GM23338 (cell line): ENCODE results near the gene ERCC6. TPM values are rescaled to one million over a fixed set of nuclear protein-coding genes. Genes with fewer than 3 reads are reported as not detected.

Experiments used
- ATAC-seq: fragments of 200-7000 bp; cut with Tn5 transposase; 3 replicates; pipeline ENCODE4 v1.9.1; 2020
- DNase-seq: peaks from one replicate; pipeline ENCODE4 v3.0.0-alpha.2; 2015; ENCODE audit warnings: low spot score
- H2AFZ ChIP-seq: fragments of 200-600 bp; sonication (generic); 2 replicates; pipeline ENCODE4 v1.8.0; 2016; ENCODE audit warnings: antibody characterized with exemption, mild to moderate bottlenecking, moderate library complexity
- H3F3A ChIP-seq: fragments of 200-600 bp; sonication (generic); replicated peaks from 2 replicates; pipeline ENCODE4 v1.8.0; 2017; ENCODE audit warnings: antibody characterized with exemption, mixed run types, low read depth
- H3K27ac ChIP-seq: fragments of 200-600 bp; sonication (generic); 2 replicates; pipeline ENCODE4 v1.6.1; 2016; ENCODE audit warnings: low read depth
- H3K27me3 ChIP-seq: fragments of 200-600 bp; sonication (generic); 2 replicates; pipeline ENCODE4 v1.8.0; 2016; ENCODE audit warnings: mild to moderate bottlenecking, mixed run types, moderate library complexity; ENCODE audit not compliant: insufficient read depth
- H3K36me3 ChIP-seq: fragments of 200-600 bp; sonication (generic); 2 replicates; pipeline ENCODE4 v1.8.0; 2016; ENCODE audit warnings: mild to moderate bottlenecking; ENCODE audit not compliant: insufficient read depth
- H3K4me1 ChIP-seq: fragments of 200-600 bp; sonication (generic); 2 replicates; pipeline ENCODE4 v1.8.0; 2016; ENCODE audit warnings: mild to moderate bottlenecking, moderate library complexity; ENCODE audit not compliant: insufficient read depth
- H3K4me2 ChIP-seq: fragments of 200-600 bp; sonication (generic); 2 replicates; pipeline ENCODE4 v1.7.1; 2017; ENCODE audit warnings: mixed run types
- H3K4me3 ChIP-seq: fragments of 200-600 bp; sonication (generic); 2 replicates; pipeline ENCODE4 v1.6.1; 2016; ENCODE audit warnings: mixed run types
- H3K79me2 ChIP-seq: fragments of 200-600 bp; sonication (generic); replicated peaks from 2 replicates; pipeline ENCODE4 v1.8.0; 2017; ENCODE audit warnings: mild to moderate bottlenecking; ENCODE audit not compliant: insufficient read depth
- H3K9me2 ChIP-seq: fragments of 200-600 bp; sonication (generic); 2 replicates; pipeline ENCODE4 v1.8.0; 2017; ENCODE audit not compliant: insufficient read depth
- H4K20me1 ChIP-seq: fragments of 200-600 bp; sonication (generic); replicated peaks from 2 replicates; pipeline ENCODE4 v1.8.0; 2017; ENCODE audit warnings: mild to moderate bottlenecking; ENCODE audit not compliant: insufficient read depth
- H3K27ac Mint-ChIP-seq: 2 replicates; pipeline ENCODE4 v1.8.0; 2020; ENCODE audit warnings: inconsistent platforms, mild to moderate bottlenecking, moderate library complexity, mixed read lengths
- H3K27me3 Mint-ChIP-seq: 3 replicates; pipeline ENCODE4 v1.8.0; 2022; ENCODE audit warnings: low read depth, mild to moderate bottlenecking, moderate library complexity, mixed read lengths, inconsistent platforms; ENCODE audit not compliant: insufficient read depth, poor library complexity
- H3K36me3 Mint-ChIP-seq: 3 replicates; pipeline ENCODE4 v1.8.0; 2021; ENCODE audit warnings: low read depth, mild to moderate bottlenecking, inconsistent platforms, moderate library complexity, mixed read lengths
- H3K4me1 Mint-ChIP-seq: 3 replicates; pipeline ENCODE4 v1.8.0; 2020; ENCODE audit warnings: mild to moderate bottlenecking, inconsistent platforms, mixed read lengths
- H3K4me3 Mint-ChIP-seq: 3 replicates; pipeline ENCODE4 v1.8.0; 2021; ENCODE audit warnings: moderate library complexity, mild to moderate bottlenecking, inconsistent platforms, mixed read lengths
- H3K9me3 Mint-ChIP-seq: 3 replicates; pipeline ENCODE4 v1.8.0; 2020; ENCODE audit warnings: moderate library complexity, mild to moderate bottlenecking, inconsistent platforms, mixed read lengths
- EZH2phosphoT487 ChIP-seq: fragments of 200-600 bp; sonication (generic); IDR thresholded peaks from one replicate; pipeline ENCODE4 v1.8.1; 2018; ENCODE audit warnings: antibody characterized with exemption; ENCODE audit not compliant: unreplicated experiment
- JUNB ChIP-seq: IDR thresholded peaks from one replicate; pipeline ENCODE4 v1.6.1; 2016; ENCODE audit warnings: antibody characterized with exemption; ENCODE audit not compliant: unreplicated experiment
- POLR2AphosphoS5 ChIP-seq: IDR thresholded peaks from 2 replicates; pipeline ENCODE4 v1.6.1; 2016; ENCODE audit warnings: antibody characterized with exemption, low read depth
- STAT1 ChIP-seq: IDR thresholded peaks from one replicate; pipeline ENCODE4 v1.6.1; 2016; ENCODE audit warnings: antibody characterized with exemption; ENCODE audit not compliant: unreplicated experiment
- ZNF114 ChIP-seq: fragments of 250-450 bp; sonication (Bioruptor Pico); IDR thresholded peaks from 2 replicates; pipeline ENCODE4 v1.5.0; 2020; ENCODE audit warnings: mild to moderate bottlenecking, moderate library complexity
- polyA plus RNA-seq: library from polyadenylated mRNA; unstranded; fragments of >200 nt; fragmentation: Nextera tagmentation; extraction: Ambion mirVana; gene quantifications from 2 replicates; pipeline ENCODE4 v1.2.1, GENCODE V29; 2016
- total RNA-seq: library from RNA; depleted of rRNA; stranded (reverse); fragments of >200 nt; shearing (Covaris generic); gene quantifications from 2 replicates; pipeline ENCODE4 v1.2.3, GENCODE V29; 2014
- TF ChIP-seq, protein P1 (sequence below): IDR thresholded peaks from one replicate; pipeline ENCODE4 v1.6.1; 2018; ENCODE audit warnings: antibody characterized with exemption; ENCODE audit not compliant: unreplicated experiment
- TF ChIP-seq, protein P2 (sequence below), 2 experiments: fragments of 200-600 bp in 1 of 2; sonication (generic) in 1 of 2; conservative IDR thresholded peaks; 2 replicates each; pipeline versions ENCODE4 v1.5.1 to v1.6.1; 2016 to 2017; ENCODE audit warnings: antibody characterized with exemption in 2 of 2, low read depth in 2 of 2, mild to moderate bottlenecking in 2 of 2, moderate library complexity in 1 of 2
- TF ChIP-seq, protein P3 (sequence below): IDR thresholded peaks from 2 replicates; pipeline ENCODE4 v1.6.1; 2016; ENCODE audit warnings: antibody characterized with exemption
- TF ChIP-seq, protein P4 (sequence below): fragments of 250-450 bp; sonication (Bioruptor Pico); IDR thresholded peaks from 2 replicates; pipeline ENCODE4 v1.5.0; 2020; ENCODE audit warnings: mild to moderate bottlenecking, moderate library complexity

The ERCC6 gene
- total and polyA plus RNA-seq, 2 experiments from 2014 or later, result 2.5 to 13.8 TPM

DNA sequence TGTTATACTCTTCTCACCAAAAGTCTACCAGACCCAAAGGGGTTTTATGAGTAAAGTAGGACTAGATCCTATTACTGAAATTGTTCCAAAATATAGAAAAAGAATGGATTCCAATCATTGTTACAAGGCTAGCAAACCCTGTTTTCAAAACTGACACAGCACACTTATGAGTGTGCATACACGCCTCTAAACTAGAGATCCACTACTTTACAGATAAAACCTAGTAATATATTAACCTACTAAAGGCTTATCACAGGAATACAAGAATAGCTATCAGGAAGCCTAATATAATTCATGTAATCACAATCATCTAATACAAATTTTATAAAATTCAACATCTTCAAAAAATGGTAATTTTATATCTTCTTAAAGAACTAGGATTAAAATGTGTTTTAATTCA lies 52.2 kb downstream of the ERCC6 start:
- H3K4me1 Mint-ChIP-seq, result no peaks in the 10 kb centered on the region
- H3K36me3 ChIP-seq, result no peaks in the 10 kb centered on the region
- H3K27ac ChIP-seq, result no peak overlapping the region
- H3K79me2 ChIP-seq, result no peaks in the 10 kb centered on the region
- H3K27me3 Mint-ChIP-seq, result peaks cover 1% of the 10 kb centered on the region
- no peaks in the 10 kb centered on the region for H3K4me1 ChIP-seq
- H3K4me2 ChIP-seq, result no peak overlapping the region
- TF ChIP-seq POLR2AphosphoS5, result no peak
- TF ChIP-seq, protein P1, sequence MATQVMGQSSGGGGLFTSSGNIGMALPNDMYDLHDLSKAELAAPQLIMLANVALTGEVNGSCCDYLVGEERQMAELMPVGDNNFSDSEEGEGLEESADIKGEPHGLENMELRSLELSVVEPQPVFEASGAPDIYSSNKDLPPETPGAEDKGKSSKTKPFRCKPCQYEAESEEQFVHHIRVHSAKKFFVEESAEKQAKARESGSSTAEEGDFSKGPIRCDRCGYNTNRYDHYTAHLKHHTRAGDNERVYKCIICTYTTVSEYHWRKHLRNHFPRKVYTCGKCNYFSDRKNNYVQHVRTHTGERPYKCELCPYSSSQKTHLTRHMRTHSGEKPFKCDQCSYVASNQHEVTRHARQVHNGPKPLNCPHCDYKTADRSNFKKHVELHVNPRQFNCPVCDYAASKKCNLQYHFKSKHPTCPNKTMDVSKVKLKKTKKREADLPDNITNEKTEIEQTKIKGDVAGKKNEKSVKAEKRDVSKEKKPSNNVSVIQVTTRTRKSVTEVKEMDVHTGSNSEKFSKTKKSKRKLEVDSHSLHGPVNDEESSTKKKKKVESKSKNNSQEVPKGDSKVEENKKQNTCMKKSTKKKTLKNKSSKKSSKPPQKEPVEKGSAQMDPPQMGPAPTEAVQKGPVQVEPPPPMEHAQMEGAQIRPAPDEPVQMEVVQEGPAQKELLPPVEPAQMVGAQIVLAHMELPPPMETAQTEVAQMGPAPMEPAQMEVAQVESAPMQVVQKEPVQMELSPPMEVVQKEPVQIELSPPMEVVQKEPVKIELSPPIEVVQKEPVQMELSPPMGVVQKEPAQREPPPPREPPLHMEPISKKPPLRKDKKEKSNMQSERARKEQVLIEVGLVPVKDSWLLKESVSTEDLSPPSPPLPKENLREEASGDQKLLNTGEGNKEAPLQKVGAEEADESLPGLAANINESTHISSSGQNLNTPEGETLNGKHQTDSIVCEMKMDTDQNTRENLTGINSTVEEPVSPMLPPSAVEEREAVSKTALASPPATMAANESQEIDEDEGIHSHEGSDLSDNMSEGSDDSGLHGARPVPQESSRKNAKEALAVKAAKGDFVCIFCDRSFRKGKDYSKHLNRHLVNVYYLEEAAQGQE, result no peak
- no peak for TF ChIP-seq STAT1
- TF ChIP-seq, protein P2, sequence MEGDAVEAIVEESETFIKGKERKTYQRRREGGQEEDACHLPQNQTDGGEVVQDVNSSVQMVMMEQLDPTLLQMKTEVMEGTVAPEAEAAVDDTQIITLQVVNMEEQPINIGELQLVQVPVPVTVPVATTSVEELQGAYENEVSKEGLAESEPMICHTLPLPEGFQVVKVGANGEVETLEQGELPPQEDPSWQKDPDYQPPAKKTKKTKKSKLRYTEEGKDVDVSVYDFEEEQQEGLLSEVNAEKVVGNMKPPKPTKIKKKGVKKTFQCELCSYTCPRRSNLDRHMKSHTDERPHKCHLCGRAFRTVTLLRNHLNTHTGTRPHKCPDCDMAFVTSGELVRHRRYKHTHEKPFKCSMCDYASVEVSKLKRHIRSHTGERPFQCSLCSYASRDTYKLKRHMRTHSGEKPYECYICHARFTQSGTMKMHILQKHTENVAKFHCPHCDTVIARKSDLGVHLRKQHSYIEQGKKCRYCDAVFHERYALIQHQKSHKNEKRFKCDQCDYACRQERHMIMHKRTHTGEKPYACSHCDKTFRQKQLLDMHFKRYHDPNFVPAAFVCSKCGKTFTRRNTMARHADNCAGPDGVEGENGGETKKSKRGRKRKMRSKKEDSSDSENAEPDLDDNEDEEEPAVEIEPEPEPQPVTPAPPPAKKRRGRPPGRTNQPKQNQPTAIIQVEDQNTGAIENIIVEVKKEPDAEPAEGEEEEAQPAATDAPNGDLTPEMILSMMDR (conservative IDR thresholded peaks at IDR 0.05; ENCODE audit: low read depth in 2 of 2), result no peak
- TF ChIP-seq, protein P3, sequence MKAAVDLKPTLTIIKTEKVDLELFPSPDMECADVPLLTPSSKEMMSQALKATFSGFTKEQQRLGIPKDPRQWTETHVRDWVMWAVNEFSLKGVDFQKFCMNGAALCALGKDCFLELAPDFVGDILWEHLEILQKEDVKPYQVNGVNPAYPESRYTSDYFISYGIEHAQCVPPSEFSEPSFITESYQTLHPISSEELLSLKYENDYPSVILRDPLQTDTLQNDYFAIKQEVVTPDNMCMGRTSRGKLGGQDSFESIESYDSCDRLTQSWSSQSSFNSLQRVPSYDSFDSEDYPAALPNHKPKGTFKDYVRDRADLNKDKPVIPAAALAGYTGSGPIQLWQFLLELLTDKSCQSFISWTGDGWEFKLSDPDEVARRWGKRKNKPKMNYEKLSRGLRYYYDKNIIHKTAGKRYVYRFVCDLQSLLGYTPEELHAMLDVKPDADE, result no peak
- no peak for TF ChIP-seq ZNF114
- no peak for TF ChIP-seq EZH2phosphoT487
- TF ChIP-seq, protein P4, sequence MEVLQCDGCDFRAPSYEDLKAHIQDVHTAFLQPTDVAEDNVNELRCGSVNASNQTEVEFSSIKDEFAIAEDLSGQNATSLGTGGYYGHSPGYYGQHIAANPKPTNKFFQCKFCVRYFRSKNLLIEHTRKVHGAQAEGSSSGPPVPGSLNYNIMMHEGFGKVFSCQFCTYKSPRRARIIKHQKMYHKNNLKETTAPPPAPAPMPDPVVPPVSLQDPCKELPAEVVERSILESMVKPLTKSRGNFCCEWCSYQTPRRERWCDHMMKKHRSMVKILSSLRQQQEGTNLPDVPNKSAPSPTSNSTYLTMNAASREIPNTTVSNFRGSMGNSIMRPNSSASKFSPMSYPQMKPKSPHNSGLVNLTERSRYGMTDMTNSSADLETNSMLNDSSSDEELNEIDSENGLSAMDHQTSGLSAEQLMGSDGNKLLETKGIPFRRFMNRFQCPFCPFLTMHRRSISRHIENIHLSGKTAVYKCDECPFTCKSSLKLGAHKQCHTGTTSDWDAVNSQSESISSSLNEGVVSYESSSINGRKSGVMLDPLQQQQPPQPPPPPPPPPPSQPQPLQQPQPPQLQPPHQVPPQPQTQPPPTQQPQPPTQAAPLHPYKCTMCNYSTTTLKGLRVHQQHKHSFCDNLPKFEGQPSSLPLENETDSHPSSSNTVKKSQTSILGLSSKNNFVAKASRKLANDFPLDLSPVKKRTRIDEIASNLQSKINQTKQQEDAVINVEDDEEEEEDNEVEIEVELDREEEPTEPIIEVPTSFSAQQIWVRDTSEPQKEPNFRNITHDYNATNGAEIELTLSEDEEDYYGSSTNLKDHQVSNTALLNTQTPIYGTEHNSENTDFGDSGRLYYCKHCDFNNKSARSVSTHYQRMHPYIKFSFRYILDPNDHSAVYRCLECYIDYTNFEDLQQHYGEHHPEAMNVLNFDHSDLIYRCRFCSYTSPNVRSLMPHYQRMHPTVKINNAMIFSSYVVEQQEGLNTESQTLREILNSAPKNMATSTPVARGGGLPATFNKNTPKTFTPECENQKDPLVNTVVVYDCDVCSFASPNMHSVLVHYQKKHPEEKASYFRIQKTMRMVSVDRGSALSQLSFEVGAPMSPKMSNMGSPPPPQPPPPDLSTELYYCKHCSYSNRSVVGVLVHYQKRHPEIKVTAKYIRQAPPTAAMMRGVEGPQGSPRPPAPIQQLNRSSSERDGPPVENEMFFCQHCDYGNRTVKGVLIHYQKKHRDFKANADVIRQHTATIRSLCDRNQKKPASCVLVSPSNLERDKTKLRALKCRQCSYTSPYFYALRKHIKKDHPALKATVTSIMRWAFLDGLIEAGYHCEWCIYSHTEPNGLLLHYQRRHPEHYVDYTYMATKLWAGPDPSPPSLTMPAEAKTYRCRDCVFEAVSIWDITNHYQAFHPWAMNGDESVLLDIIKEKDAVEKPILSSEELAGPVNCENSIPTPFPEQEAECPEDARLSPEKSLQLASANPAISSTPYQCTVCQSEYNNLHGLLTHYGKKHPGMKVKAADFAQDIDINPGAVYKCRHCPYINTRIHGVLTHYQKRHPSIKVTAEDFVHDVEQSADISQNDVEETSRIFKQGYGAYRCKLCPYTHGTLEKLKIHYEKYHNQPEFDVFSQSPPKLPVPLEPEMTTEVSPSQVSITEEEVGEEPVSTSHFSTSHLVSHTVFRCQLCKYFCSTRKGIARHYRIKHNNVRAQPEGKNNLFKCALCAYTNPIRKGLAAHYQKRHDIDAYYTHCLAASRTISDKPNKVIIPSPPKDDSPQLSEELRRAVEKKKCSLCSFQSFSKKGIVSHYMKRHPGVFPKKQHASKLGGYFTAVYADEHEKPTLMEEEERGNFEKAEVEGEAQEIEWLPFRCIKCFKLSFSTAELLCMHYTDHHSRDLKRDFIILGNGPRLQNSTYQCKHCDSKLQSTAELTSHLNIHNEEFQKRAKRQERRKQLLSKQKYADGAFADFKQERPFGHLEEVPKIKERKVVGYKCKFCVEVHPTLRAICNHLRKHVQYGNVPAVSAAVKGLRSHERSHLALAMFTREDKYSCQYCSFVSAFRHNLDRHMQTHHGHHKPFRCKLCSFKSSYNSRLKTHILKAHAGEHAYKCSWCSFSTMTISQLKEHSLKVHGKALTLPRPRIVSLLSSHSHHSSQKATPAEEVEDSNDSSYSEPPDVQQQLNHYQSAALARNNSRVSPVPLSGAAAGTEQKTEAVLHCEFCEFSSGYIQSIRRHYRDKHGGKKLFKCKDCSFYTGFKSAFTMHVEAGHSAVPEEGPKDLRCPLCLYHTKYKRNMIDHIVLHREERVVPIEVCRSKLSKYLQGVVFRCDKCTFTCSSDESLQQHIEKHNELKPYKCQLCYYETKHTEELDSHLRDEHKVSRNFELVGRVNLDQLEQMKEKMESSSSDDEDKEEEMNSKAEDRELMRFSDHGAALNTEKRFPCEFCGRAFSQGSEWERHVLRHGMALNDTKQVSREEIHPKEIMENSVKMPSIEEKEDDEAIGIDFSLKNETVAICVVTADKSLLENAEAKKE, result no peak
- TF ChIP-seq JUNB, result no peak
- no peaks in the 10 kb centered on the region for H3K27me3 ChIP-seq
- ATAC-seq (no peak), DNase-seq (no peak)
- no peaks in the 10 kb centered on the region; the same call in 1 of the 3 replicates for H3K36me3 Mint-ChIP-seq
- no peak overlapping the region for H2AFZ ChIP-seq
- no peaks in the 10 kb centered on the region for H4K20me1 ChIP-seq
- no peak overlapping the region for H3K4me3 ChIP-seq
- no peaks in the 10 kb centered on the region for H3K9me3 Mint-ChIP-seq
- H3F3A ChIP-seq, result no peaks in the 10 kb centered on the region
- H3K27ac Mint-ChIP-seq, result no peak overlapping the region
- no peak overlapping the region for H3K4me3 Mint-ChIP-seq
- H3K9me2 ChIP-seq, result no peaks in the 10 kb centered on the region
